ENCODE data around the gene INPP5J. TPM values are rescaled to one million over a fixed set of nuclear protein-coding genes. Genes with fewer than 3 reads are reported as not detected.

Gene INPP5J
- total and polyA plus RNA-seq, 10 of the 15 experiments (the other 5 are each of a cell fraction or from before 2014, with no cell fraction given): 0.18 to 2.8 (median 1.5) TPM; not detected in 1

GRCh38 chr22:31125521-31126117 lies 2.9 kb downstream of the INPP5J start:
- RAD21 ChIA-PET (ENCODE audit: unreplicated experiment): no interaction called here
- no peak for TF ChIP-seq NFXL1 (IDR thresholded peaks at IDR 0.05; ENCODE audit: borderline replicate concordance)
- no peaks in the 10 kb centered on the region for H3K4me1 ChIP-seq (ENCODE audit: control insufficient read depth, insufficient read depth, low read length)
- no peak for ATAC-seq
- H2AFZ ChIP-seq (ENCODE audit: control insufficient read depth, low read depth, low read length): no peak overlapping the region
- no peaks in the 10 kb centered on the region for H3K79me2 ChIP-seq (ENCODE audit: control insufficient read depth, insufficient read depth, low read length)
- no peak for FAIRE-seq
- H3K36me3 ChIP-seq (ENCODE audit: control insufficient read depth in 2 of 2, insufficient read depth in 2 of 2, low read length in 1 of 2): no peaks in the 10 kb centered on the region
- no TSS peak for BruUV-seq (replicated peaks)
- CTCF ChIA-PET: interaction anchor here (1.1 kb wide), 1 partner anchor 185 kb away, joined by 3 read pairs; no protein-coding TSS in a partner anchor
- POLR2A ChIA-PET: no interaction called here
- H3K27me3 ChIP-seq (replicated peaks in 1 of 2; ENCODE audit: control insufficient read depth in 2 of 2, insufficient read depth in 2 of 2, low read length in 1 of 2): no peaks in the 10 kb centered on the region
- H3K9me3 ChIP-seq (replicated peaks; ENCODE audit: control insufficient read depth, insufficient read depth, low read length): no peaks in the 10 kb centered on the region
- H3K4me2 ChIP-seq (ENCODE audit: control insufficient read depth, insufficient read depth): no peak overlapping the region
- H3K9ac ChIP-seq (ENCODE audit: control insufficient read depth, insufficient read depth, low read length): no peak overlapping the region
- intact Hi-C loops (cut with micrococcal nuclease; ENCODE audit: unreplicated experiment): no loop called here
- SMC1A ChIA-PET (ENCODE audit: uncharacterized antibody, unreplicated experiment): no interaction called here
- H3K4me3 ChIP-seq: no peak overlapping the region
- in situ Hi-C loops (cut with MboI): no loop called here
- DNase-seq (ENCODE audit: low read depth, low spot score): no peak
- no peaks in the 10 kb centered on the region for H4K20me1 ChIP-seq (ENCODE audit: control insufficient read depth, insufficient read depth)
- WGBS (ENCODE audit: insufficient coverage, insufficient replicate concordance, low lambda C conversion rate, missing lambda C conversion rate): 34% methylated on average over 7 of the region's 12 CpGs
- H3K27ac ChIP-seq (ENCODE audit: control insufficient read depth, insufficient read depth): no peak overlapping the region

GRCh38 chr22:31126128-31126868 lies 3.5 kb downstream of the INPP5J start:
- no peak overlapping the region for H2AFZ ChIP-seq (ENCODE audit: control insufficient read depth, low read depth, low read length)
- ChIA-PET CTCF (no interaction called here), POLR2A (no interaction called here), RAD21 (ENCODE audit: unreplicated experiment) (no interaction called here), SMC1A (ENCODE audit: uncharacterized antibody, unreplicated experiment) (no interaction called here)
- intact Hi-C loops (cut with micrococcal nuclease; ENCODE audit: unreplicated experiment): no loop called here
- no peak overlapping the region for H3K4me2 ChIP-seq (ENCODE audit: control insufficient read depth, insufficient read depth)
- TF ChIP-seq ZBTB11 (CRISPR knock-in tag; IDR thresholded peaks at IDR 0.05): no peak
- TF ChIP-seq NR2C2 (IDR thresholded peaks at IDR 0.05; ENCODE audit: borderline replicate concordance, control insufficient read depth, insufficient read length, low read depth): no peak
- no peak for TF ChIP-seq RB1 (IDR thresholded peaks at IDR 0.05; ENCODE audit: borderline replicate concordance)
- no peak for TF ChIP-seq STAT1 (conservative IDR thresholded peaks at IDR 0.05)
- no peak for TF ChIP-seq KLF5 (IDR thresholded peaks at IDR 0.05; ENCODE audit: partially characterized antibody)
- TF ChIP-seq POLR2A (IDR thresholded peaks at IDR 0.05; ENCODE audit: low read depth, low read length): no peak
- no peak overlapping the region for H3K27ac ChIP-seq (ENCODE audit: control insufficient read depth, insufficient read depth)
- ATAC-seq: no peak
- no peaks in the 10 kb centered on the region for H3K27me3 ChIP-seq (replicated peaks in 1 of 2; ENCODE audit: control insufficient read depth in 2 of 2, insufficient read depth in 2 of 2, low read length in 1 of 2)
- no peak overlapping the region for H3K4me3 ChIP-seq
- no peak for FAIRE-seq
- H3K9ac ChIP-seq (ENCODE audit: control insufficient read depth, insufficient read depth, low read length): no peak overlapping the region
- no peaks in the 10 kb centered on the region for H3K79me2 ChIP-seq (ENCODE audit: control insufficient read depth, insufficient read depth, low read length)
- DNase-seq (ENCODE audit: low read depth, low spot score): no peak
- no TSS peak for BruUV-seq (replicated peaks)
- H3K4me1 ChIP-seq (ENCODE audit: control insufficient read depth, insufficient read depth, low read length): no peaks in the 10 kb centered on the region
- in situ Hi-C loops (cut with MboI): no loop called here
- H3K9me3 ChIP-seq (replicated peaks; ENCODE audit: control insufficient read depth, insufficient read depth, low read length): no peaks in the 10 kb centered on the region
- no peaks in the 10 kb centered on the region for H4K20me1 ChIP-seq (ENCODE audit: control insufficient read depth, insufficient read depth)
- WGBS (ENCODE audit: insufficient coverage, insufficient replicate concordance, low lambda C conversion rate, missing lambda C conversion rate): 53% methylated on average over 22 of the region's 22 CpGs
- no peaks in the 10 kb centered on the region for H3K36me3 ChIP-seq (ENCODE audit: control insufficient read depth in 2 of 2, insufficient read depth in 2 of 2, low read length in 1 of 2)

Measured in GM12878 (cell line).